HG03196 (cell line): ENCODE measurements around the gene LMBR1L.

Source experiments
- ATAC-seq: cut with Tn5 transposase; IDR thresholded peaks from one replicate; pipeline ENCODE4 v1.9.1; 2021; ENCODE audit not compliant: unreplicated experiment

Gene LMBR1L

DNA sequence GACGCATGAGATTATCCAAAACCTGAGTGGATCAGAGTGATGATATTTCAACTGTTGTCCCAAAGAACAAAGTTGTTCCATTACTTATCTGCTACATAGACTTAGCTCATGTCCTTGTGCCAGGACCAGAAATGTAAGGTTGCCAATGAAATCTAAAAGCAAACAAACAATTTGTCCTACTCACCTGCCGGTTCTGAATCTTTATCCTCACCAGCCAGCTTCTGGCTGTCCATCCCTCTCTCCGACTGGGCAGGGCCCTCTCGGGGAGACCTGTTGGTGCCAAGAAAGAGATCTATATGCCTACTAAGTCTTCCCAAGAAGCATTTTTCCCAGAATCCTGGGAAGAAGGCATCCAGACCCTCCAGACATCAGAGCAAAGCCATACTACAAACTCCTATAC, 55.6 kb downstream of the LMBR1L start:
- no peak for ATAC-seq

GRCh38 chr12:49054524-49054923, 56.1 kb downstream of the LMBR1L start:
- no peak for ATAC-seq

- ATAC-seq: no peak
These were observed 56.6 kb downstream of the LMBR1L start for GRCh38 chr12:49054096-49054495.

GRCh38 chr12:49052451-49053208, 58.0 kb downstream of the LMBR1L start:
- no peak for ATAC-seq

GRCh38 chr12:49051777-49052438, 58.7 kb downstream of the LMBR1L start:
- ATAC-seq: no peak

DNA sequence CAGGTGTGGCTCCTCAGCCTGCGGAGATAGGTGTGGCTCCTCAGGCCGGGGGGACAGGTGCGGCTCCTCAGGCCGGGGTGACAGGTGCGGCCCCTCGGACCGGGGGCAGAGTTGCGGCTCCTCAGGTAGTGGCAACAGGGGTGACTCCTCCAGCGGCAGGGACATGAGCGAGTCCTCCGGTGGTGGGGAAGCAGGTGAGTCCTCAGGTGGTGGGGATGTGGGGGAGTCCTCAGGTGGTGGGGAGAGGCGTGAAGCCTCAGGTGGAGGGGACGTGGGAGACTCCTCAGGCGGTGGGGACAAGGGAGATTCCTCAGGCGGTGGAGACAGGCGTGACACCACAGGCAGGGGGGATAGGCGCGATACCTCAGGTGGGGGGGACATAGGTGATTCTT, 59.3 kb downstream of the LMBR1L start:
- ATAC-seq: no peak

DNA sequence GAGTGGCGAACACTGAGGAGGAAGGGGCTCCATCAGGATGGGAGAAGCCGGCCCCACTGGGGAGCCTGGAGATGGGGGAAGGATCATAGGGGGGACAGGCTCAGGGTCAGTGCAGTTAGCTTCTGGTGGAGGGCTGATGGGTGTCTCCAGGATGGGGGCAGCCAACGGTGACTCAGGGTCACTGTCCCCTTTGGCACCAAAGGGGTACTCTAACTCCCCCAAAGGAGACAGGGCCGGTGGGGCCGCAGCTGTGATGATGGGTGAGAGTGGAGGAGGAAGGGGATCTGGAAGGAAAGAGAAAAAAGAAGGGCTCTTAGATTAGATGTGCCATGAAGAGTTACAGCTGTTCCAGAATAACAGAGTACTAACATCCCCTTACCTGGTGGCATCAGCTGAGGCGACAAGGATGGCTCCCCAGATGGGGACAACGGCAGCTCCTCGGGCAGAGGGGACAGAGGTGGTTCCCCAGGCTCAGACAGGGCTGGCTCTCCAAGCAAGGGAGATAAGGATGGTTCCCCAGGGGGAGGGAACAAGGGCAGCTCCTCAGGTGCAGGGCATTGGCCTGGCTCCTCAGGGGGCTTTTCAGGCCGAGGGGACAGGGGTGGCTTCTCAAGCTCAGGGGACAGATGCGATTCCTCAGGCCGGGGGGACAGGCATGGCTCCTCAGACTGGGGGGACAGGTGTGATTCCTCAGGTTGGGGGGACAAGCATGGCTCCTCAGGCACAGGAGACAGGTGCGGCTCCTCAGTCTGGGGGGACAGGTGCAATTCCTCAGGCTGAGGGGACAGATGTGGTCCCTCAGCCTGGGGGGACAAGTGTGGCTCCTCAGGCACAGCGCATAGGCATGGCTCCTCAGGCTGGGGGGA, 59.9 kb downstream of the LMBR1L start:
- ATAC-seq: no peak

DNA sequence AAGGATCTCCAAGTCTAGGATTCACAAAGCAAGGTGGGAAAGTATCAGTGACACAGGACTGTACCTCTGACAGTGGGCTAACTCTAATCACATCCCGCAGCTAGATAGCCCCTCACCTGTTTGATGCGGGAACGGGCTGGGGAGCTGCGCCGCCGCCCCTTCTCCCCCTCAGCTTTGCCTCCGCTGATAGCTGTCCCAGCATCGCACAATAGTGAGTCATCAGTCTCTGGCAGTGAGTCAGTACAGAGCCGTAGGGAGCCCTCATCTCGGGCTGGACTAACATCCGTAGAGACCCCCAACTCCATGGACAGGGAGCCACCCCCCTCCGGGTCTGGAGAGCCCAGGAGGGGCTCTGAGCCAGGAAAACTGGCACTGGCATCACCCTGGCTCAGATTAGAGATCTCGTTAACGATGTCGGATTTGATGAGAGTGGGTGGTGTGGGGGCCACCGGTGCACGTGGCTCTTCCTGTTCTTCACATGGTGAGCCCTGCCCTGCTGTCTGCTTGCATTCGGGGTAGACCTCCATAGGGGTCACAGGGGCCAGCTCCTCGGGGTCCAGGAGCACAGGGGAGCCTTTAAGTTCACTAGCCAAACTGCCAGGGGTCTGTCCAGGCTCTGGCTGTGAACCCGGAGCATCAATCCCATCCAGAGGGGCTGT, 61.0 kb downstream of the LMBR1L start:
- ATAC-seq: no peak

- no peak for ATAC-seq
These were observed 61.7 kb downstream of the LMBR1L start for GRCh38 chr12:49048953-49049352.
